ENCODE data around the gene ADGRL2.

Gene ADGRL2

GRCh38 chr1:81929106-81929505, 128.4 kb downstream of the ADGRL2 start:
- TF ChIP-seq CTCF (IDR thresholded peaks at IDR 0.05; ENCODE audit: extremely low read depth, missing control alignments) = no peak
- DNase-seq (ENCODE audit: low spot score) = no peak

- DNase-seq (ENCODE audit: low spot score) = no peak
- no peak for TF ChIP-seq CTCF (IDR thresholded peaks at IDR 0.05; ENCODE audit: extremely low read depth, missing control alignments)
These were observed 136.1 kb downstream of the ADGRL2 start for GRCh38 chr1:81936853-81937252.

- DNase-seq (ENCODE audit: low spot score) = no peak
- TF ChIP-seq CTCF (IDR thresholded peaks at IDR 0.05; ENCODE audit: extremely low read depth, missing control alignments) = no peak
These were observed 137.2 kb downstream of the ADGRL2 start for GRCh38 chr1:81937791-81938450.

DNA sequence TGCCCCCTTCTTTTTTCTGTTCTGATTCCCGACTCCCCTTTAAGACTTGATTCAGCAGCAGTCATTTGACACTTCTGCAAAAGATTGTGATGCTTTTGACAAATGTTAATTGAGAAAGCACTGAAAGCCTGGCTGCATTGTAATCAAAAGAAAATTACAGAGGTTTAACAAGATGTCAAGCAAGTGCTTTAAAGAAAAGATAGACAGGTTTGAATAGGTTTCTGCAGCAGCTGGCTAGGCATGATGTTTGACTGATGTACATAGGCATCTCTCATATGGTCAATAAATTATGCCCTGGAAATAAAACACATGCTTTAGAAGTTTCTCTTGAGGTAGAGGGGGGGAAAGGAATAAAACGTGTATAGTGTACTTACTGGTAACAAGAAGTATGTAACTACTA, 147.8 kb downstream of the ADGRL2 start:
- no peak for TF ChIP-seq CTCF (IDR thresholded peaks at IDR 0.05; ENCODE audit: extremely low read depth, missing control alignments)
- no peak for DNase-seq (ENCODE audit: low spot score)

- no peak for TF ChIP-seq CTCF (IDR thresholded peaks at IDR 0.05; ENCODE audit: extremely low read depth, missing control alignments)
These were observed 148.7 kb downstream of the ADGRL2 start for GRCh38 chr1:81949421-81949820.

GRCh38 chr1:81950037-81950436, 149.3 kb downstream of the ADGRL2 start:
- TF ChIP-seq CTCF (IDR thresholded peaks at IDR 0.05; ENCODE audit: extremely low read depth, missing control alignments) = no peak
- no peak for DNase-seq (ENCODE audit: low spot score)

More at GRCh38 chr1:81949421-81949820, 148.7 kb downstream of the ADGRL2 start:
- no peak for DNase-seq (ENCODE audit: low spot score)

- TF ChIP-seq CTCF (IDR thresholded peaks at IDR 0.05; ENCODE audit: extremely low read depth, missing control alignments) = no peak
- no peak for DNase-seq (ENCODE audit: low spot score)
These were observed 150.0 kb downstream of the ADGRL2 start for GRCh38 chr1:81950591-81951244.

Measured in GM20000 (cell line).